SK-N-SH treated with all-trans-retinoic acid at 6 μM for 48 hours (cell line): ENCODE results near the gene HHAT.

Experiments
- ATAC-seq: fragments of 200-7000 bp; cut with Tn5 transposase; 3 replicates; pipeline ENCODE4 v1.9.1; 2020; ENCODE audit warnings: mild to moderate bottlenecking, moderate library complexity
- BACH2 ChIP-seq: fragments of 250-450 bp; sonication (Bioruptor Pico); IDR thresholded peaks from 2 replicates; pipeline ENCODE4 v1.9.0; 2021; ENCODE audit warnings: mild to moderate bottlenecking, borderline replicate concordance
- CSDC2 ChIP-seq: fragments of 250-450 bp; sonication (Bioruptor Pico); IDR thresholded peaks from 2 replicates; pipeline ENCODE4 v1.5.0; 2020; ENCODE audit warnings: mild to moderate bottlenecking, moderate library complexity
- ESRRG ChIP-seq: fragments of 250-450 bp; sonication (Bioruptor Pico); IDR thresholded peaks from 2 replicates; pipeline ENCODE4 v1.6.1; 2021; ENCODE audit warnings: mild to moderate bottlenecking
- GLIS3 ChIP-seq: fragments of 250-450 bp; sonication (Bioruptor Pico); IDR thresholded peaks from 2 replicates; pipeline ENCODE4 v1.5.0; 2020; ENCODE audit warnings: mild to moderate bottlenecking, moderate library complexity
- ISL1 ChIP-seq: fragments of 250-450 bp; sonication (Bioruptor Pico); IDR thresholded peaks from 2 replicates; pipeline ENCODE4 v2.1.2; 2022; ENCODE audit warnings: mild to moderate bottlenecking, moderate library complexity
- OSR1 ChIP-seq: fragments of 250-450 bp; sonication (Bioruptor Pico); IDR thresholded peaks from 2 replicates; pipeline ENCODE4 v1.8.0; 2022; ENCODE audit warnings: moderate library complexity, mild to moderate bottlenecking, inconsistent platforms
- PPARA ChIP-seq: fragments of 250-450 bp; sonication (Bioruptor Pico); IDR thresholded peaks from 2 replicates; pipeline ENCODE4 v1.5.0; 2020; ENCODE audit warnings: mild to moderate bottlenecking, borderline replicate concordance
- SNAI2 ChIP-seq: fragments of 250-450 bp; sonication (Bioruptor Pico); IDR thresholded peaks from 2 replicates; pipeline ENCODE4 v1.5.0; 2020; ENCODE audit warnings: mild to moderate bottlenecking, moderate library complexity
- TOX ChIP-seq: fragments of 250-450 bp; sonication (Bioruptor Pico); IDR thresholded peaks from 2 replicates; pipeline ENCODE4 v1.8.0; 2021; ENCODE audit warnings: mild to moderate bottlenecking, moderate library complexity, borderline replicate concordance
- ZC3H10 ChIP-seq: fragments of 250-450 bp; sonication (Bioruptor Pico); IDR thresholded peaks from 2 replicates; pipeline ENCODE4 v1.5.1; 2021; ENCODE audit warnings: mild to moderate bottlenecking, moderate library complexity
- ZFP3 ChIP-seq: fragments of 250-450 bp; sonication (Bioruptor Pico); IDR thresholded peaks from 2 replicates; pipeline ENCODE4 v1.5.0; 2020; ENCODE audit warnings: mild to moderate bottlenecking, moderate library complexity
- ZFP30 ChIP-seq: fragments of 450-650 bp; formaldehyde crosslinking; IDR thresholded peaks from 2 replicates; pipeline ENCODE4 v1.5.0; 2022; ENCODE audit warnings: mild to moderate bottlenecking, moderate library complexity
- ZNF565 ChIP-seq: fragments of 450-650 bp; formaldehyde crosslinking; conservative IDR thresholded peaks from 2 replicates; pipeline ENCODE4 v1.5.0; 2020; ENCODE audit warnings: low read depth, mild to moderate bottlenecking, moderate library complexity
- ZNF70 ChIP-seq: fragments of 450-650 bp; formaldehyde crosslinking; IDR thresholded peaks from 2 replicates; pipeline ENCODE4 v1.5.0; 2020; ENCODE audit warnings: mild to moderate bottlenecking, moderate library complexity
- ZNF8 ChIP-seq: fragments of 450-650 bp; formaldehyde crosslinking; IDR thresholded peaks from 2 replicates; pipeline ENCODE4 v1.5.0; 2020; ENCODE audit warnings: mild to moderate bottlenecking, moderate library complexity
- TF ChIP-seq, protein P1 (sequence below): fragments of 250-450 bp; sonication (Bioruptor Pico); IDR thresholded peaks from 2 replicates; pipeline ENCODE4 v1.5.0; 2020; ENCODE audit warnings: mild to moderate bottlenecking, moderate library complexity
- TF ChIP-seq, protein P2 (sequence below): fragments of 250-450 bp; sonication (Bioruptor Pico); IDR thresholded peaks from 2 replicates; pipeline ENCODE4 v1.5.1; 2020; ENCODE audit warnings: low read depth, mild to moderate bottlenecking, moderate library complexity
- TF ChIP-seq, protein P3 (sequence below): fragments of 250-450 bp; sonication (Bioruptor Pico); IDR thresholded peaks from 2 replicates; pipeline ENCODE4 v1.8.0; 2020; ENCODE audit warnings: mild to moderate bottlenecking, moderate library complexity, borderline replicate concordance
- TF ChIP-seq, protein P4 (sequence below): fragments of 250-450 bp; sonication (Bioruptor Pico); IDR thresholded peaks from 2 replicates; pipeline ENCODE4 v1.5.1; 2021; ENCODE audit warnings: mild to moderate bottlenecking, moderate library complexity

HHAT gene

DNA sequence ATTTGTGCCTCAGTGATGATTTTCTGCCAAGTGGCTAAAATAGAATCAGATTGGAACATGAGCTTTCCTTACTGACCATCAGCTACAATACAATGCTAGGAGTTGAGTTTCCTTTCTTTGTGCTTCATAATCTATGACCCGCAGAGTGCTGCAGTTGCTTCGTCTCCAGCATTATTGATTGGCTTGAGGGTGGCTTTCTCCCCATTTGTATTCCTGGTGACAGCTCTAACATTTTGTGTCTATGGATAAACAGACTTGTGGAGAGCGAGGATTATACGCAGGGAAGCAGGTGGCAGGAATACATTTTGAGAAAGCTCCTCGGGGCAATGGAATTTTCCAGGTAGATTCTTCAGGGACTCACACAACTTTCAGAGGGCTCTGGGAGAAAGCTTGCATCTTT lies 223.2 kb downstream of the HHAT start (continued):
- TF ChIP-seq, protein P1, sequence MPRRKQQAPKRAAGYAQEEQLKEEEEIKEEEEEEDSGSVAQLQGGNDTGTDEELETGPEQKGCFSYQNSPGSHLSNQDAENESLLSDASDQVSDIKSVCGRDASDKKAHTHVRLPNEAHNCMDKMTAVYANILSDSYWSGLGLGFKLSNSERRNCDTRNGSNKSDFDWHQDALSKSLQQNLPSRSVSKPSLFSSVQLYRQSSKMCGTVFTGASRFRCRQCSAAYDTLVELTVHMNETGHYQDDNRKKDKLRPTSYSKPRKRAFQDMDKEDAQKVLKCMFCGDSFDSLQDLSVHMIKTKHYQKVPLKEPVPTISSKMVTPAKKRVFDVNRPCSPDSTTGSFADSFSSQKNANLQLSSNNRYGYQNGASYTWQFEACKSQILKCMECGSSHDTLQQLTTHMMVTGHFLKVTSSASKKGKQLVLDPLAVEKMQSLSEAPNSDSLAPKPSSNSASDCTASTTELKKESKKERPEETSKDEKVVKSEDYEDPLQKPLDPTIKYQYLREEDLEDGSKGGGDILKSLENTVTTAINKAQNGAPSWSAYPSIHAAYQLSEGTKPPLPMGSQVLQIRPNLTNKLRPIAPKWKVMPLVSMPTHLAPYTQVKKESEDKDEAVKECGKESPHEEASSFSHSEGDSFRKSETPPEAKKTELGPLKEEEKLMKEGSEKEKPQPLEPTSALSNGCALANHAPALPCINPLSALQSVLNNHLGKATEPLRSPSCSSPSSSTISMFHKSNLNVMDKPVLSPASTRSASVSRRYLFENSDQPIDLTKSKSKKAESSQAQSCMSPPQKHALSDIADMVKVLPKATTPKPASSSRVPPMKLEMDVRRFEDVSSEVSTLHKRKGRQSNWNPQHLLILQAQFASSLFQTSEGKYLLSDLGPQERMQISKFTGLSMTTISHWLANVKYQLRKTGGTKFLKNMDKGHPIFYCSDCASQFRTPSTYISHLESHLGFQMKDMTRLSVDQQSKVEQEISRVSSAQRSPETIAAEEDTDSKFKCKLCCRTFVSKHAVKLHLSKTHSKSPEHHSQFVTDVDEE (CRISPR knock-in tag), result no peak
- TF ChIP-seq, protein P2, sequence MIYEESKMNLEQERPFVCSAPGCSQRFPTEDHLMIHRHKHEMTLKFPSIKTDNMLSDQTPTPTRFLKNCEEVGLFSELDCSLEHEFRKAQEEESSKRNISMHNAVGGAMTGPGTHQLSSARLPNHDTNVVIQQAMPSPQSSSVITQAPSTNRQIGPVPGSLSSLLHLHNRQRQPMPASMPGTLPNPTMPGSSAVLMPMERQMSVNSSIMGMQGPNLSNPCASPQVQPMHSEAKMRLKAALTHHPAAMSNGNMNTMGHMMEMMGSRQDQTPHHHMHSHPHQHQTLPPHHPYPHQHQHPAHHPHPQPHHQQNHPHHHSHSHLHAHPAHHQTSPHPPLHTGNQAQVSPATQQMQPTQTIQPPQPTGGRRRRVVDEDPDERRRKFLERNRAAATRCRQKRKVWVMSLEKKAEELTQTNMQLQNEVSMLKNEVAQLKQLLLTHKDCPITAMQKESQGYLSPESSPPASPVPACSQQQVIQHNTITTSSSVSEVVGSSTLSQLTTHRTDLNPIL (CRISPR knock-in tag), result no peak
- no peak for TF ChIP-seq BACH2 (CRISPR knock-in tag)
- TF ChIP-seq ZFP30 (CRISPR knock-in tag), result no peak

DNA sequence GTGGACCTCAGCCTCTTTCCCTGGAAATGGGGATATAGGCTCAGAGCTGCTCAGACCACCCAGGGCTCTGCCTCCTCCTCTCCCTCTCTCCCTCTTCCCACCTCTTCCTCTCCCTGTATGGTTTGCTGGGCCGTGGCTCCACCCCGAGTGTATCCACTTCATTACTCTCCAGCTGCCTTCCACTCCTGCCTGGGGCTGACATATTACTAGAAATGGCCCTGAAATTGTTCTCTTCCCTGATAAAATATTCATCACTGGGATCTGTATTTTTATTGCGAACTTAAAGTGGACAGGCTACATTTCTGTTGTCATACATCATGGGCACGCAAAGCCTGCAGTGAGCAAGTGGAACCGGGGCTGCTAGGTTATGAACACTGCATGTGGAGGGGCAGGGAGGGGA lies 225.0 kb downstream of the HHAT start:
- no peak; the same call in 2 of the 3 replicates for ATAC-seq

DNA sequence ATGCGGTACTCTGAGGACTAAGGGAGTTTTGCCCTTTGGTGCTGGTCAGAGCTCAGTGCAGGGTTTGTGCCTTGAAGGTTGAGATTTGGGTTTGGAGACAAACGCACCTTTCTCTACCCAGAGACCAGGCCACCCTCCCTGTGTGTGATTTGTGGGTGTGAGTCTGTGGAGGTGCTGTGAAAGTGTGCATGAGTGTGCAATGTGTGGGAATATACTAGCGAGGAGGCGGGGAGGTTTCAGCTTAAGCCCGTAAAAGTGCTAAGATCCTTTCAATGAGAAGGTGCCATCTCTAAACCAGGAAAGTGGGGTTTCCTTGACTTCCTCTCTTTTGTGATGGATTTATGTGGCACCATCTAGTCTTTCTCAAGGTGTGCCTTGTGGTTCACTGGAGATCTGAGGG lies 225.7 kb downstream of the HHAT start:
- no peak for ATAC-seq
- TF ChIP-seq SNAI2 (no peak), ZC3H10 (CRISPR knock-in tag) (no peak), ZFP3 (CRISPR knock-in tag) (no peak), ZFP30 (CRISPR knock-in tag) (no peak), ZNF565 (CRISPR knock-in tag) (no peak), OSR1 (no peak), ESRRG (CRISPR knock-in tag) (no peak), GLIS3 (CRISPR knock-in tag) (no peak), TOX (CRISPR knock-in tag) (no peak), ISL1 (CRISPR knock-in tag) (no peak), ZNF70 (CRISPR knock-in tag) (no peak), PPARA (no peak), CSDC2 (CRISPR knock-in tag) (no peak), ZNF8 (CRISPR knock-in tag) (no peak)
- TF ChIP-seq, protein P3, sequence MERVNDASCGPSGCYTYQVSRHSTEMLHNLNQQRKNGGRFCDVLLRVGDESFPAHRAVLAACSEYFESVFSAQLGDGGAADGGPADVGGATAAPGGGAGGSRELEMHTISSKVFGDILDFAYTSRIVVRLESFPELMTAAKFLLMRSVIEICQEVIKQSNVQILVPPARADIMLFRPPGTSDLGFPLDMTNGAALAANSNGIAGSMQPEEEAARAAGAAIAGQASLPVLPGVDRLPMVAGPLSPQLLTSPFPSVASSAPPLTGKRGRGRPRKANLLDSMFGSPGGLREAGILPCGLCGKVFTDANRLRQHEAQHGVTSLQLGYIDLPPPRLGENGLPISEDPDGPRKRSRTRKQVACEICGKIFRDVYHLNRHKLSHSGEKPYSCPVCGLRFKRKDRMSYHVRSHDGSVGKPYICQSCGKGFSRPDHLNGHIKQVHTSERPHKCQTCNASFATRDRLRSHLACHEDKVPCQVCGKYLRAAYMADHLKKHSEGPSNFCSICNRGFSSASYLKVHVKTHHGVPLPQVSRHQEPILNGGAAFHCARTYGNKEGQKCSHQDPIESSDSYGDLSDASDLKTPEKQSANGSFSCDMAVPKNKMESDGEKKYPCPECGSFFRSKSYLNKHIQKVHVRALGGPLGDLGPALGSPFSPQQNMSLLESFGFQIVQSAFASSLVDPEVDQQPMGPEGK (CRISPR knock-in tag), result no peak
- TF ChIP-seq, protein P4, sequence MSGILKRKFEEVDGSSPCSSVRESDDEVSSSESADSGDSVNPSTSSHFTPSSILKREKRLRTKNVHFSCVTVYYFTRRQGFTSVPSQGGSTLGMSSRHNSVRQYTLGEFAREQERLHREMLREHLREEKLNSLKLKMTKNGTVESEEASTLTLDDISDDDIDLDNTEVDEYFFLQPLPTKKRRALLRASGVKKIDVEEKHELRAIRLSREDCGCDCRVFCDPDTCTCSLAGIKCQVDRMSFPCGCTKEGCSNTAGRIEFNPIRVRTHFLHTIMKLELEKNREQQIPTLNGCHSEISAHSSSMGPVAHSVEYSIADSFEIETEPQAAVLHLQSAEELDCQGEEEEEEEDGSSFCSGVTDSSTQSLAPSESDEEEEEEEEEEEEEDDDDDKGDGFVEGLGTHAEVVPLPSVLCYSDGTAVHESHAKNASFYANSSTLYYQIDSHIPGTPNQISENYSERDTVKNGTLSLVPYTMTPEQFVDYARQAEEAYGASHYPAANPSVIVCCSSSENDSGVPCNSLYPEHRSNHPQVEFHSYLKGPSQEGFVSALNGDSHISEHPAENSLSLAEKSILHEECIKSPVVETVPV (CRISPR knock-in tag), result no peak
- TF ChIP-seq, protein P1 (CRISPR knock-in tag), result no peak

More for the DNA sequence above, 225.0 kb downstream of the HHAT start:
- TF ChIP-seq, protein P1 (CRISPR knock-in tag), result no peak
- TF ChIP-seq, protein P2 (CRISPR knock-in tag), result no peak
- TF ChIP-seq ISL1 (CRISPR knock-in tag), result no peak
